NCI-H1048 (cell line): ENCODE measurements around the gene DIP2C.
"Not testable (repeated sequence)": the region's sequence is repeated elsewhere in the genome, so short reads cannot be mapped to it uniquely, and the experiment has no call there.

Experiments
- DNase-seq: peaks from one replicate; lab custom pipeline; 2025; lab: John Stamatoyannopoulos, UW

DIP2C gene

GRCh38 chr10:639751-640672 lies 49.5 kb downstream of the DIP2C start:
- no peak for DNase-seq

GRCh38 chr10:639001-639750 lies 50.3 kb downstream of the DIP2C start:
- DNase-seq, result no peak

GRCh38 chr10:637771-638195 lies 51.7 kb downstream of the DIP2C start:
- no peak for DNase-seq

GRCh38 chr10:637221-637620 lies 52.2 kb downstream of the DIP2C start:
- DNase-seq, result no peak

- no peak for DNase-seq
These were observed 52.7 kb downstream of the DIP2C start for GRCh38 chr10:636769-637168.

- DNase-seq, result no peak
These were observed 53.3 kb downstream of the DIP2C start for GRCh38 chr10:636016-636730.

GRCh38 chr10:635088-635861 lies 54.2 kb downstream of the DIP2C start:
- DNase-seq, result no peak

- no peak for DNase-seq
These were observed 55.2 kb downstream of the DIP2C start for GRCh38 chr10:634256-634655.

- no peak for DNase-seq
These were observed 55.9 kb downstream of the DIP2C start for GRCh38 chr10:633279-634245.

- DNase-seq, result not testable (repeated sequence)
These were observed 56.7 kb downstream of the DIP2C start for GRCh38 chr10:632807-633177.

- DNase-seq, result not testable (repeated sequence)
These were observed 57.2 kb downstream of the DIP2C start for GRCh38 chr10:632155-632806.

GRCh38 chr10:631266-631665 lies 58.2 kb downstream of the DIP2C start:
- no peak for DNase-seq

GRCh38 chr10:630581-631073 lies 58.8 kb downstream of the DIP2C start:
- no peak for DNase-seq

- DNase-seq, result no peak
These were observed 60.1 kb downstream of the DIP2C start for GRCh38 chr10:629186-629998.

GRCh38 chr10:628386-629045 lies 61.0 kb downstream of the DIP2C start:
- DNase-seq, result no peak

GRCh38 chr10:627032-627992 lies 62.2 kb downstream of the DIP2C start:
- no peak for DNase-seq
